Esophagus muscularis mucosa (tissue), 3 donors: Measurements from ENCODE around the gene CACNG7.

ENCODE experiments used
- POLR2A ChIP-seq: fragments of 450-650 bp; IDR thresholded peaks from one replicate; pipeline ENCODE4 v1.6.1; 2017; ENCODE audit warnings: antibody characterized with exemption, moderate library complexity, mild to moderate bottlenecking, low read depth
- TF ChIP-seq, protein P1 (sequence below), 3 experiments: fragments of 200-600 bp in 2 of 3; fragments of 450-650 bp in 1 of 3; sonication (generic) in 2 of 3; IDR thresholded peaks; one replicate each; pipeline ENCODE4 v1.5.1; 2017 to 2019; ENCODE audit warnings: antibody characterized with exemption in 3 of 3, mild to moderate bottlenecking in 2 of 3, moderate library complexity in 1 of 3

DNA sequence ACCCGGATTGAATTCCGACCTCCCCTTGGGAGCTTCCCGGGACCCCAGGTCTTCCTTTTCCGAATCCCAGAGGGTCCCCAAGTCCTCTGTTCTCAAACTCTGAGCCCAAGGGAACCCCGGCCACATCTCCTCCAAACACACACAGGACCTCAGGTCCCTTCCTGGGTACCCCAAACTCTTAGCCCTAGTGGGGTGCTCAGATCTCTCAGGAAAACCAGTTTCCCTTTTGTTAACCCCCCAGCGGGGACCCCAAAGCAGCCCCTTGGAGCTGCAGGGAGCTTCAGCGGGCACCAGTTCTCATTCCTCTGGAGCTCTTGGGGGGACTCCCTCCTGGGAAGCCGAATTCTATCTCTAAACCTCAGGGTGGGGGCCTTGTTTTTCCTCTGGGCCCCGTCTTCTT is 83.1 kb downstream of the CACNG7 start:
- TF ChIP-seq, protein P1, sequence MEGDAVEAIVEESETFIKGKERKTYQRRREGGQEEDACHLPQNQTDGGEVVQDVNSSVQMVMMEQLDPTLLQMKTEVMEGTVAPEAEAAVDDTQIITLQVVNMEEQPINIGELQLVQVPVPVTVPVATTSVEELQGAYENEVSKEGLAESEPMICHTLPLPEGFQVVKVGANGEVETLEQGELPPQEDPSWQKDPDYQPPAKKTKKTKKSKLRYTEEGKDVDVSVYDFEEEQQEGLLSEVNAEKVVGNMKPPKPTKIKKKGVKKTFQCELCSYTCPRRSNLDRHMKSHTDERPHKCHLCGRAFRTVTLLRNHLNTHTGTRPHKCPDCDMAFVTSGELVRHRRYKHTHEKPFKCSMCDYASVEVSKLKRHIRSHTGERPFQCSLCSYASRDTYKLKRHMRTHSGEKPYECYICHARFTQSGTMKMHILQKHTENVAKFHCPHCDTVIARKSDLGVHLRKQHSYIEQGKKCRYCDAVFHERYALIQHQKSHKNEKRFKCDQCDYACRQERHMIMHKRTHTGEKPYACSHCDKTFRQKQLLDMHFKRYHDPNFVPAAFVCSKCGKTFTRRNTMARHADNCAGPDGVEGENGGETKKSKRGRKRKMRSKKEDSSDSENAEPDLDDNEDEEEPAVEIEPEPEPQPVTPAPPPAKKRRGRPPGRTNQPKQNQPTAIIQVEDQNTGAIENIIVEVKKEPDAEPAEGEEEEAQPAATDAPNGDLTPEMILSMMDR (IDR thresholded peaks at IDR 0.05) = no peak
- no peak for TF ChIP-seq POLR2A
